H9 (cell line): ENCODE results near the gene PRCC. TPM values are rescaled to one million over a fixed set of nuclear protein-coding genes. Genes with fewer than 3 reads are reported as not detected.

Experiments used
- DNase-seq: peaks from one replicate; pipeline ENCODE4 v3.0.0-alpha.2; 2017
- H2AFZ ChIP-seq: one replicate; pipeline ENCODE4 v1.6.1; 2013; ENCODE audit warnings: mild to moderate bottlenecking, low read length, control low read depth, moderate library complexity
- H2AK5ac ChIP-seq: 2 replicates; pipeline ENCODE4 v1.6.1; 2013; ENCODE audit warnings: low read length, control low read depth, mixed read lengths; ENCODE audit not compliant: insufficient read length
- H2BK120ac ChIP-seq: one replicate; pipeline ENCODE4 v1.6.1; 2013; ENCODE audit warnings: low read depth, mild to moderate bottlenecking, low read length, control low read depth, inconsistent platforms; ENCODE audit not compliant: poor library complexity, severe bottlenecking
- H2BK12ac ChIP-seq: 2 replicates; pipeline ENCODE4 v1.6.1; 2013; ENCODE audit warnings: low read length, control low read depth, mixed read lengths, low read depth; ENCODE audit not compliant: insufficient read length
- H2BK15ac ChIP-seq: 2 replicates; pipeline ENCODE4 v1.6.1; 2013; ENCODE audit warnings: low read depth, low read length, control low read depth
- H2BK20ac ChIP-seq: one replicate; pipeline ENCODE4 v1.6.1; 2013; ENCODE audit warnings: low read depth, mild to moderate bottlenecking, low read length, control low read depth, inconsistent platforms; ENCODE audit not compliant: poor library complexity, severe bottlenecking
- H2BK5ac ChIP-seq: 2 replicates; pipeline ENCODE4 v1.6.1; 2013; ENCODE audit warnings: low read length, control low read depth, mixed read lengths; ENCODE audit not compliant: insufficient read length
- H3K14ac ChIP-seq: 2 replicates; pipeline ENCODE4 v1.6.1; 2013; ENCODE audit warnings: low read length, control low read depth; ENCODE audit not compliant: insufficient read depth
- H3K18ac ChIP-seq: 2 replicates; pipeline ENCODE4 v1.6.1; 2013; ENCODE audit warnings: low read depth, mild to moderate bottlenecking, mixed read lengths, low read length, control low read depth; ENCODE audit not compliant: insufficient read length
- H3K23ac ChIP-seq: 2 replicates; pipeline ENCODE4 v1.6.1; 2013; ENCODE audit warnings: low read length, control low read depth, mixed read lengths, low read depth; ENCODE audit not compliant: insufficient read length
- H3K23me2 ChIP-seq: 2 replicates; pipeline ENCODE4 v1.6.1; 2013; ENCODE audit warnings: low read depth, mild to moderate bottlenecking, mixed read lengths, low read length, control low read depth; ENCODE audit not compliant: insufficient read length, poor library complexity, severe bottlenecking
- H3K27ac ChIP-seq: 2 replicates; pipeline ENCODE4 v1.5.1; 2013; ENCODE audit warnings: low read length, control low read depth, mixed read lengths, low read depth; ENCODE audit not compliant: insufficient read length
- H3K27me3 ChIP-seq: 2 replicates; pipeline ENCODE4 v1.6.1; 2013; ENCODE audit warnings: low read length, control low read depth, inconsistent platforms; ENCODE audit not compliant: insufficient read depth
- H3K4ac ChIP-seq: 2 replicates; pipeline ENCODE4 v1.6.1; 2013; ENCODE audit warnings: low read depth, mild to moderate bottlenecking, control low read depth, inconsistent platforms, low read length, moderate library complexity
- H3K4me1 ChIP-seq: 2 replicates; pipeline ENCODE4 v1.6.1; 2013; ENCODE audit warnings: low read length, control low read depth, inconsistent platforms; ENCODE audit not compliant: insufficient read depth
- H3K4me2 ChIP-seq: 2 replicates; pipeline ENCODE4 v1.6.1; 2013; ENCODE audit warnings: low read length, control low read depth, mixed read lengths; ENCODE audit not compliant: insufficient read length, insufficient read depth
- H3K56ac ChIP-seq: 2 replicates; pipeline ENCODE4 v1.6.1; 2013; ENCODE audit warnings: low read depth, mild to moderate bottlenecking, mixed read lengths, low read length, control low read depth; ENCODE audit not compliant: insufficient read length
- H3K79me1 ChIP-seq: 2 replicates; pipeline ENCODE4 v1.6.1; 2013; ENCODE audit warnings: low read depth, mild to moderate bottlenecking, moderate library complexity, low read length, control low read depth, inconsistent platforms; ENCODE audit not compliant: insufficient read depth, poor library complexity, severe bottlenecking
- H3K79me2 ChIP-seq: 2 replicates; pipeline ENCODE4 v1.6.1; 2013; ENCODE audit warnings: low read length, control low read depth, inconsistent platforms; ENCODE audit not compliant: insufficient read depth
- H3K9ac ChIP-seq: 2 replicates; pipeline ENCODE4 v1.6.1; 2013; ENCODE audit warnings: low read length, control low read depth, mixed read lengths; ENCODE audit not compliant: insufficient read length; ENCODE audit errors: extremely low read depth
- H3K9me3 ChIP-seq: one replicate; pipeline ENCODE4 v1.6.1; 2013; ENCODE audit warnings: low read depth, low read length, inconsistent platforms; ENCODE audit not compliant: control insufficient read depth
- H3T11ph ChIP-seq: one replicate; pipeline ENCODE4 v1.6.1; 2013; ENCODE audit warnings: mild to moderate bottlenecking, low read length, control low read depth, inconsistent platforms
- H4K20me1 ChIP-seq: one replicate; pipeline ENCODE4 v1.6.1; 2013; ENCODE audit not compliant: control insufficient read depth, insufficient read length, insufficient read depth
- H4K5ac ChIP-seq: 2 replicates; pipeline ENCODE4 v1.6.1; 2013; ENCODE audit warnings: low read depth, mild to moderate bottlenecking, mixed read lengths, low read length, control low read depth; ENCODE audit not compliant: insufficient read length
- H4K8ac ChIP-seq: replicated peaks from 2 replicates; pipeline ENCODE4 v1.6.1; 2013; ENCODE audit warnings: low read length, control low read depth, mixed read lengths, low read depth; ENCODE audit not compliant: insufficient read length
- H4K91ac ChIP-seq: 2 replicates; pipeline ENCODE4 v1.6.1; 2013; ENCODE audit warnings: low read depth, mild to moderate bottlenecking, moderate library complexity, mixed read lengths, low read length, control low read depth; ENCODE audit not compliant: insufficient read length
- H3K27ac Mint-ChIP-seq, 3 experiments: 2 replicates in 2 of 3; 3 replicates in 1 of 3; pipeline ENCODE4 v1.8.0; 2020 to 2021; ENCODE audit warnings: mixed read lengths in 3 of 3, mild to moderate bottlenecking in 1 of 3, moderate library complexity in 1 of 3
- H3K27me3 Mint-ChIP-seq: 2 replicates; pipeline ENCODE4 v1.8.0; 2021; ENCODE audit warnings: low read depth, mild to moderate bottlenecking, moderate library complexity, mixed read lengths
- H3K36me3 Mint-ChIP-seq, 3 experiments: 2 replicates in 2 of 3; 3 replicates in 1 of 3; pipeline ENCODE4 v1.8.0; 2020 to 2021; ENCODE audit warnings: low read depth in 3 of 3, mixed read lengths in 3 of 3; ENCODE audit not compliant: insufficient read depth in 1 of 3
- H3K4me1 Mint-ChIP-seq, 2 experiments: 2 replicates each; pipeline ENCODE4 v1.8.0; 2020; ENCODE audit warnings: mixed read lengths in 2 of 2
- H3K4me3 Mint-ChIP-seq, 2 experiments: 2 replicates in 1 of 2; 3 replicates in 1 of 2; pipeline ENCODE4 v1.8.0; 2020 to 2021; ENCODE audit warnings: mild to moderate bottlenecking in 2 of 2, mixed read lengths in 2 of 2, moderate library complexity in 1 of 2
- H3K9me3 Mint-ChIP-seq, 2 experiments: 2 replicates in 1 of 2; 3 replicates in 1 of 2; pipeline ENCODE4 v1.8.0; 2020; ENCODE audit warnings: mild to moderate bottlenecking in 2 of 2, mixed read lengths in 2 of 2, moderate library complexity in 1 of 2
- WGBS: extraction: QIAGEN DNeasy Blood & Tissue Kit; methylation state at CpG from one replicate; pipeline ENCODE4 v1.1.7; 2013; ENCODE audit warnings: missing lambda C conversion rate, low lambda C conversion rate, mixed read lengths; ENCODE audit not compliant: insufficient read length; ENCODE audit errors: extremely low coverage; 5-methylcytosine and 5-hydroxymethylcytosine counted together
- total RNA-seq: library from RNA; stranded (reverse); gene quantifications from 2 replicates; pipeline ENCODE4 v1.2.1, GENCODE V29; 2021
- TF ChIP-seq, protein P1 (sequence below): fragments of 200-600 bp; sonication (generic); conservative IDR thresholded peaks from 3 replicates; pipeline ENCODE4 v1.8.0; 2021; ENCODE audit warnings: antibody characterized with exemption, mild to moderate bottlenecking

Gene PRCC
- total RNA-seq, 1 experiment from 2014 or later, result 129 TPM

DNA sequence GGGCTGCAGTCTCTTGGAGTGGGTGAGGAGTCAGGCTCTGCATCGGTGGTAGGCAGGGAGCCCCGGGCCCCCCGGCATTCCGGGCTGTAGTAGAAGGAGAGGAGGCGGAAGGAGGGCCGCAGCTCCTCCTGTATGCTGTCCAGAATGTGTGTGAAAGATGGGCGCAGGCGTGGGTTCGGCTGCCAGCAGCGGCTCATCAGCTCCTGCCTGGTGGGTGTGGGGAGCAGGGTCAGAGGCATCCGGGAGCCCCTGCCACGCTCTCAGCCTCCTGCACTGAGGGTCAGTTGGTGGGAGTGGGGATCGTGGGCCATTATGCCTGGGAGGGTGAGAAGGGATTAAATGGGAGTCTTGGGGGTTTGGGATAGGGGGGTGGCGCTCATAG, 73.6 kb downstream of the PRCC start:
- Histone ChIP-seq H3K56ac (no peak overlapping the region), H3K79me2 (no peaks in the 10 kb centered on the region), H4K8ac (no peak overlapping the region), H3K14ac (no peak overlapping the region; the same call in 1 of the 2 replicates), H4K91ac (no peak overlapping the region), H2BK12ac (no peak overlapping the region), H3K4ac (no peak overlapping the region), H3K18ac (no peak overlapping the region), H3K23ac (no peak overlapping the region), H2BK20ac (no peak overlapping the region), H3K23me2 (peaks cover 11% of the 10 kb centered on the region), H2AK5ac (no peak overlapping the region), H3K9me3 (no peaks in the 10 kb centered on the region), H2BK120ac (no peak overlapping the region), H2BK5ac (no peak overlapping the region), H3K4me2 (no peak overlapping the region), H3K27me3 (peaks cover 30% of the 10 kb centered on the region), H3K9ac (no peak overlapping the region), H3K27ac (no peak overlapping the region), H3K4me1 (no peaks in the 10 kb centered on the region), H4K5ac (no peak overlapping the region), H3T11ph (no peak overlapping the region), H3K79me1 (no peaks in the 10 kb centered on the region), H4K20me1 (no peaks in the 10 kb centered on the region), H2BK15ac (no peak overlapping the region), H2AFZ (no peak overlapping the region)
- Mint-ChIP-seq H3K4me3 (no peak overlapping the region), H3K36me3 (no peaks in the 10 kb centered on the region), H3K27ac (no peak overlapping the region), H3K4me1 (peaks cover 9 to 32% of the 10 kb centered on the region in 2 experiments), H3K27me3 (peaks cover 86% of the 10 kb centered on the region), H3K9me3 (no peaks in the 10 kb centered on the region; a peak in 1 of 5 replicates)
- DNase-seq, result no peak
- no CpG with 5 or more reads among the region's 14 CpGs for WGBS
- TF ChIP-seq, protein P1, sequence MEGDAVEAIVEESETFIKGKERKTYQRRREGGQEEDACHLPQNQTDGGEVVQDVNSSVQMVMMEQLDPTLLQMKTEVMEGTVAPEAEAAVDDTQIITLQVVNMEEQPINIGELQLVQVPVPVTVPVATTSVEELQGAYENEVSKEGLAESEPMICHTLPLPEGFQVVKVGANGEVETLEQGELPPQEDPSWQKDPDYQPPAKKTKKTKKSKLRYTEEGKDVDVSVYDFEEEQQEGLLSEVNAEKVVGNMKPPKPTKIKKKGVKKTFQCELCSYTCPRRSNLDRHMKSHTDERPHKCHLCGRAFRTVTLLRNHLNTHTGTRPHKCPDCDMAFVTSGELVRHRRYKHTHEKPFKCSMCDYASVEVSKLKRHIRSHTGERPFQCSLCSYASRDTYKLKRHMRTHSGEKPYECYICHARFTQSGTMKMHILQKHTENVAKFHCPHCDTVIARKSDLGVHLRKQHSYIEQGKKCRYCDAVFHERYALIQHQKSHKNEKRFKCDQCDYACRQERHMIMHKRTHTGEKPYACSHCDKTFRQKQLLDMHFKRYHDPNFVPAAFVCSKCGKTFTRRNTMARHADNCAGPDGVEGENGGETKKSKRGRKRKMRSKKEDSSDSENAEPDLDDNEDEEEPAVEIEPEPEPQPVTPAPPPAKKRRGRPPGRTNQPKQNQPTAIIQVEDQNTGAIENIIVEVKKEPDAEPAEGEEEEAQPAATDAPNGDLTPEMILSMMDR, result no peak
